Tibial artery (tissue), 4 donors: ENCODE data around the gene TGM2.

Experiments
- DNase-seq, 2 donors: peaks; one replicate each; pipeline ENCODE4 v3.0.0-alpha.2; 2019
- H3K27ac ChIP-seq, 2 donors: fragments of 200-600 bp; sonication (generic) in 1 of 2; 1 replicate in 1 of 2; 2 replicates in 1 of 2; pipeline ENCODE4 v1.5.1; 2018 to 2019; ENCODE audit warnings: mild to moderate bottlenecking in 1 of 2
- H3K27me3 ChIP-seq, 2 donors: fragments of 200-600 bp; sonication (generic) in 1 of 2; one replicate each; pipeline versions ENCODE4 v1.5.1 to v1.6.0; 2016 to 2019
- H3K36me3 ChIP-seq, 3 donors: fragments of 200-600 bp; sonication (generic) in 2 of 3; one replicate each; pipeline ENCODE4 v1.5.1; 2016 to 2019; ENCODE audit warnings: mild to moderate bottlenecking in 2 of 3
- H3K4me1 ChIP-seq, 4 donors: fragments of 200-600 bp; sonication (generic) in 2 of 4; 1 replicate in 3 of 4; 2 replicates in 1 of 4; pipeline ENCODE4 v1.5.1; 2016 to 2019
- H3K4me3 ChIP-seq, 2 donors: fragments of 200-600 bp; sonication (generic) in 1 of 2; 1 replicate in 1 of 2; 2 replicates in 1 of 2; pipeline ENCODE4 v1.5.1; 2018 to 2019; ENCODE audit warnings: mild to moderate bottlenecking in 2 of 2
- H3K9me3 ChIP-seq, 3 donors: fragments of 200-600 bp; sonication (generic) in 1 of 3; one replicate each; pipeline ENCODE4 v1.5.1; 2016 to 2019
- intact Hi-C: fragments of 100-400 bp; cut with DNase I; formaldehyde crosslinking; loops from one replicate; pipeline ENCODE4 v1.15.0; 2023; ENCODE audit warnings: low total_unique reads
- TF ChIP-seq, protein P1 (sequence below), 2 experiments: fragments of 200-600 bp in 1 of 2; fragments of 450-650 bp in 1 of 2; IDR thresholded peaks; one replicate each; pipeline ENCODE4 v1.5.1; 2017 to 2019; ENCODE audit warnings: antibody characterized with exemption in 2 of 2, mild to moderate bottlenecking in 1 of 2, moderate library complexity in 1 of 2

TGM2 gene

GRCh38 chr20:38159566-38159956, 5.5 kb downstream of the TGM2 start:
- DNase-seq: peak in 1 of 2 donors; percentile 48
- H3K4me3 ChIP-seq: peak overlapping the region in 1 of 2 donors; percentile 31
- intact Hi-C loops: no loop called here
- peaks cover 34 to 50% (median 44%) of the 10 kb centered on the region in 3 donors for H3K36me3 ChIP-seq
- no peaks in the 10 kb centered on the region for H3K27me3 ChIP-seq
- H3K27ac ChIP-seq: peak overlapping the region; percentile 84 to 89
- H3K4me1 ChIP-seq: peaks cover 4 to 90% (median 60%) of the 10 kb centered on the region in 4 donors
- TF ChIP-seq, protein P1, sequence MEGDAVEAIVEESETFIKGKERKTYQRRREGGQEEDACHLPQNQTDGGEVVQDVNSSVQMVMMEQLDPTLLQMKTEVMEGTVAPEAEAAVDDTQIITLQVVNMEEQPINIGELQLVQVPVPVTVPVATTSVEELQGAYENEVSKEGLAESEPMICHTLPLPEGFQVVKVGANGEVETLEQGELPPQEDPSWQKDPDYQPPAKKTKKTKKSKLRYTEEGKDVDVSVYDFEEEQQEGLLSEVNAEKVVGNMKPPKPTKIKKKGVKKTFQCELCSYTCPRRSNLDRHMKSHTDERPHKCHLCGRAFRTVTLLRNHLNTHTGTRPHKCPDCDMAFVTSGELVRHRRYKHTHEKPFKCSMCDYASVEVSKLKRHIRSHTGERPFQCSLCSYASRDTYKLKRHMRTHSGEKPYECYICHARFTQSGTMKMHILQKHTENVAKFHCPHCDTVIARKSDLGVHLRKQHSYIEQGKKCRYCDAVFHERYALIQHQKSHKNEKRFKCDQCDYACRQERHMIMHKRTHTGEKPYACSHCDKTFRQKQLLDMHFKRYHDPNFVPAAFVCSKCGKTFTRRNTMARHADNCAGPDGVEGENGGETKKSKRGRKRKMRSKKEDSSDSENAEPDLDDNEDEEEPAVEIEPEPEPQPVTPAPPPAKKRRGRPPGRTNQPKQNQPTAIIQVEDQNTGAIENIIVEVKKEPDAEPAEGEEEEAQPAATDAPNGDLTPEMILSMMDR (IDR thresholded peaks at IDR 0.05): no peak
- no peaks in the 10 kb centered on the region for H3K9me3 ChIP-seq

GRCh38 chr20:38158701-38159351, 6.2 kb downstream of the TGM2 start:
- DNase-seq: peak; percentile 63 to 74
- H3K9me3 ChIP-seq: no peaks in the 10 kb centered on the region
- TF ChIP-seq, protein P1 (IDR thresholded peaks at IDR 0.05): no peak
- H3K27ac ChIP-seq: peak overlapping the region; percentile 84 to 89
- peak overlapping the region; percentile 4 to 31 for H3K4me3 ChIP-seq
- intact Hi-C loops: no loop called here
- H3K36me3 ChIP-seq: peaks cover 40 to 58% (median 52%) of the 10 kb centered on the region in 3 donors
- H3K27me3 ChIP-seq: no peaks in the 10 kb centered on the region
- H3K4me1 ChIP-seq: peaks cover 4 to 90% (median 61%) of the 10 kb centered on the region in 4 donors

- TF ChIP-seq, protein P1 (IDR thresholded peaks at IDR 0.05): no peak
- H3K4me3 ChIP-seq: peak overlapping the region in 1 of 2 donors; percentile 31
- peak overlapping the region; percentile 84 to 89 for H3K27ac ChIP-seq
- intact Hi-C loops: no loop called here
- H3K4me1 ChIP-seq: peaks cover 4 to 90% (median 67%) of the 10 kb centered on the region in 4 donors
- peak in 1 of 2 donors; percentile 82 for DNase-seq
- peaks cover 44 to 62% (median 53%) of the 10 kb centered on the region in 3 donors for H3K36me3 ChIP-seq
- no peaks in the 10 kb centered on the region for H3K9me3 ChIP-seq
- H3K27me3 ChIP-seq: no peaks in the 10 kb centered on the region
Observed at GRCh38 chr20:38157635-38158495, 7.2 kb downstream of the TGM2 start.

- Histone ChIP-seq H3K27ac (peak overlapping the region; percentile 84 to 89), H3K27me3 (no peaks in the 10 kb centered on the region), H3K36me3 (peaks cover 44 to 62% (median 59%) of the 10 kb centered on the region in 3 donors), H3K9me3 (no peaks in the 10 kb centered on the region), H3K4me1 (peaks cover 9 to 90% (median 69%) of the 10 kb centered on the region in 4 donors), H3K4me3 (peak overlapping the region in 1 of 2 donors; percentile 31)
- intact Hi-C loops: no loop called here
- TF ChIP-seq, protein P1 (IDR thresholded peaks at IDR 0.05): no peak
- peak; percentile 79 to 95 for DNase-seq
Observed at GRCh38 chr20:38156888-38157634, 8.0 kb downstream of the TGM2 start.

DNA sequence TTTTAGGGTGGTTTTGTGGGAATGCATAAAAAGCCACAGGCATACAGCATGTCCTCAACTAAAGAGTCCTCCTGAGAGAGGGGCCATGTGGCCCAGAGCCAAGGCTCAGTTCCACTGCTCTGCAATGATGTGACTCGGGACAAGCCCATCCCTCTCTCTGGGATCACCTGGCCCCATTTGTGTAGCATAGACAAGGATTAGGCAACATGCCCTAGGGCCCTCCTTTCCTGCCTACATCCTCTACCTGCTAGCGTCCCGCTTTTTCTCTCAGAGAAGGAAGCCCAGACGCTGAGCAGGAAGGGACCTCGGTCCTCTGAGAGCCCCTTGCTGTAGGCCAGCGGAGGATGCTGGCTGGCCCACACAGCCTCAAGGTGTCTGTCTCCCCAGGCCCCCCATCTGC, 8.8 kb downstream of the TGM2 start:
- Histone ChIP-seq H3K4me3 (no peak overlapping the region), H3K4me1 (peaks cover 10 to 90% (median 70%) of the 10 kb centered on the region in 4 donors), H3K27ac (peak overlapping the region; percentile 84 to 89), H3K36me3 (peaks cover 49 to 67% (median 63%) of the 10 kb centered on the region in 3 donors), H3K9me3 (no peaks in the 10 kb centered on the region), H3K27me3 (no peaks in the 10 kb centered on the region)
- TF ChIP-seq, protein P1 (IDR thresholded peaks at IDR 0.05): no peak
- DNase-seq: no peak
- intact Hi-C loops: no loop called here
